H9 (cell line): Measurements from ENCODE around the gene EXOSC10. TPM values are rescaled to one million over a fixed set of nuclear protein-coding genes. Genes with fewer than 3 reads are reported as not detected.

Experiments
- DNase-seq: peaks from one replicate; pipeline ENCODE4 v3.0.0-alpha.2; 2017
- H2AFZ ChIP-seq: one replicate; pipeline ENCODE4 v1.6.1; 2013; ENCODE audit warnings: mild to moderate bottlenecking, low read length, control low read depth, moderate library complexity
- H2AK5ac ChIP-seq: 2 replicates; pipeline ENCODE4 v1.6.1; 2013; ENCODE audit warnings: low read length, control low read depth, mixed read lengths; ENCODE audit not compliant: insufficient read length
- H2BK120ac ChIP-seq: one replicate; pipeline ENCODE4 v1.6.1; 2013; ENCODE audit warnings: low read depth, mild to moderate bottlenecking, low read length, control low read depth, inconsistent platforms; ENCODE audit not compliant: poor library complexity, severe bottlenecking
- H2BK12ac ChIP-seq: 2 replicates; pipeline ENCODE4 v1.6.1; 2013; ENCODE audit warnings: low read length, control low read depth, mixed read lengths, low read depth; ENCODE audit not compliant: insufficient read length
- H2BK15ac ChIP-seq: 2 replicates; pipeline ENCODE4 v1.6.1; 2013; ENCODE audit warnings: low read depth, low read length, control low read depth
- H2BK20ac ChIP-seq: one replicate; pipeline ENCODE4 v1.6.1; 2013; ENCODE audit warnings: low read depth, mild to moderate bottlenecking, low read length, control low read depth, inconsistent platforms; ENCODE audit not compliant: poor library complexity, severe bottlenecking
- H2BK5ac ChIP-seq: 2 replicates; pipeline ENCODE4 v1.6.1; 2013; ENCODE audit warnings: low read length, control low read depth, mixed read lengths; ENCODE audit not compliant: insufficient read length
- H3K14ac ChIP-seq: 2 replicates; pipeline ENCODE4 v1.6.1; 2013; ENCODE audit warnings: low read length, control low read depth; ENCODE audit not compliant: insufficient read depth
- H3K18ac ChIP-seq: 2 replicates; pipeline ENCODE4 v1.6.1; 2013; ENCODE audit warnings: low read depth, mild to moderate bottlenecking, mixed read lengths, low read length, control low read depth; ENCODE audit not compliant: insufficient read length
- H3K23ac ChIP-seq: 2 replicates; pipeline ENCODE4 v1.6.1; 2013; ENCODE audit warnings: low read length, control low read depth, mixed read lengths, low read depth; ENCODE audit not compliant: insufficient read length
- H3K23me2 ChIP-seq: 2 replicates; pipeline ENCODE4 v1.6.1; 2013; ENCODE audit warnings: low read depth, mild to moderate bottlenecking, mixed read lengths, low read length, control low read depth; ENCODE audit not compliant: insufficient read length, poor library complexity, severe bottlenecking
- H3K27ac ChIP-seq: 2 replicates; pipeline ENCODE4 v1.5.1; 2013; ENCODE audit warnings: low read length, control low read depth, mixed read lengths, low read depth; ENCODE audit not compliant: insufficient read length
- H3K27me3 ChIP-seq: 2 replicates; pipeline ENCODE4 v1.6.1; 2013; ENCODE audit warnings: low read length, control low read depth, inconsistent platforms; ENCODE audit not compliant: insufficient read depth
- H3K4ac ChIP-seq: 2 replicates; pipeline ENCODE4 v1.6.1; 2013; ENCODE audit warnings: low read depth, mild to moderate bottlenecking, control low read depth, inconsistent platforms, low read length, moderate library complexity
- H3K4me1 ChIP-seq: 2 replicates; pipeline ENCODE4 v1.6.1; 2013; ENCODE audit warnings: low read length, control low read depth, inconsistent platforms; ENCODE audit not compliant: insufficient read depth
- H3K4me2 ChIP-seq: 2 replicates; pipeline ENCODE4 v1.6.1; 2013; ENCODE audit warnings: low read length, control low read depth, mixed read lengths; ENCODE audit not compliant: insufficient read length, insufficient read depth
- H3K56ac ChIP-seq: 2 replicates; pipeline ENCODE4 v1.6.1; 2013; ENCODE audit warnings: low read depth, mild to moderate bottlenecking, mixed read lengths, low read length, control low read depth; ENCODE audit not compliant: insufficient read length
- H3K79me1 ChIP-seq: 2 replicates; pipeline ENCODE4 v1.6.1; 2013; ENCODE audit warnings: low read depth, mild to moderate bottlenecking, moderate library complexity, low read length, control low read depth, inconsistent platforms; ENCODE audit not compliant: insufficient read depth, poor library complexity, severe bottlenecking
- H3K79me2 ChIP-seq: 2 replicates; pipeline ENCODE4 v1.6.1; 2013; ENCODE audit warnings: low read length, control low read depth, inconsistent platforms; ENCODE audit not compliant: insufficient read depth
- H3K9ac ChIP-seq: 2 replicates; pipeline ENCODE4 v1.6.1; 2013; ENCODE audit warnings: low read length, control low read depth, mixed read lengths; ENCODE audit not compliant: insufficient read length; ENCODE audit errors: extremely low read depth
- H3K9me3 ChIP-seq: one replicate; pipeline ENCODE4 v1.6.1; 2013; ENCODE audit warnings: low read depth, low read length, inconsistent platforms; ENCODE audit not compliant: control insufficient read depth
- H3T11ph ChIP-seq: one replicate; pipeline ENCODE4 v1.6.1; 2013; ENCODE audit warnings: mild to moderate bottlenecking, low read length, control low read depth, inconsistent platforms
- H4K20me1 ChIP-seq: one replicate; pipeline ENCODE4 v1.6.1; 2013; ENCODE audit not compliant: control insufficient read depth, insufficient read length, insufficient read depth
- H4K5ac ChIP-seq: 2 replicates; pipeline ENCODE4 v1.6.1; 2013; ENCODE audit warnings: low read depth, mild to moderate bottlenecking, mixed read lengths, low read length, control low read depth; ENCODE audit not compliant: insufficient read length
- H4K8ac ChIP-seq: replicated peaks from 2 replicates; pipeline ENCODE4 v1.6.1; 2013; ENCODE audit warnings: low read length, control low read depth, mixed read lengths, low read depth; ENCODE audit not compliant: insufficient read length
- H4K91ac ChIP-seq: 2 replicates; pipeline ENCODE4 v1.6.1; 2013; ENCODE audit warnings: low read depth, mild to moderate bottlenecking, moderate library complexity, mixed read lengths, low read length, control low read depth; ENCODE audit not compliant: insufficient read length
- H3K27ac Mint-ChIP-seq, 3 experiments: 2 replicates in 2 of 3; 3 replicates in 1 of 3; pipeline ENCODE4 v1.8.0; 2020 to 2021; ENCODE audit warnings: mixed read lengths in 3 of 3, mild to moderate bottlenecking in 1 of 3, moderate library complexity in 1 of 3
- H3K27me3 Mint-ChIP-seq: 2 replicates; pipeline ENCODE4 v1.8.0; 2021; ENCODE audit warnings: low read depth, mild to moderate bottlenecking, moderate library complexity, mixed read lengths
- H3K36me3 Mint-ChIP-seq, 3 experiments: 2 replicates in 2 of 3; 3 replicates in 1 of 3; pipeline ENCODE4 v1.8.0; 2020 to 2021; ENCODE audit warnings: low read depth in 3 of 3, mixed read lengths in 3 of 3; ENCODE audit not compliant: insufficient read depth in 1 of 3
- H3K4me1 Mint-ChIP-seq, 2 experiments: 2 replicates each; pipeline ENCODE4 v1.8.0; 2020; ENCODE audit warnings: mixed read lengths in 2 of 2
- H3K4me3 Mint-ChIP-seq, 2 experiments: 2 replicates in 1 of 2; 3 replicates in 1 of 2; pipeline ENCODE4 v1.8.0; 2020 to 2021; ENCODE audit warnings: mild to moderate bottlenecking in 2 of 2, mixed read lengths in 2 of 2, moderate library complexity in 1 of 2
- H3K9me3 Mint-ChIP-seq, 2 experiments: 2 replicates in 1 of 2; 3 replicates in 1 of 2; pipeline ENCODE4 v1.8.0; 2020; ENCODE audit warnings: mild to moderate bottlenecking in 2 of 2, mixed read lengths in 2 of 2, moderate library complexity in 1 of 2
- CTCF ChIP-seq: fragments of 200-600 bp; sonication (generic); conservative IDR thresholded peaks from 3 replicates; pipeline ENCODE4 v1.8.0; 2021; ENCODE audit warnings: antibody characterized with exemption, mild to moderate bottlenecking
- WGBS: extraction: QIAGEN DNeasy Blood & Tissue Kit; methylation state at CpG from one replicate; pipeline ENCODE4 v1.1.7; 2013; ENCODE audit warnings: missing lambda C conversion rate, low lambda C conversion rate, mixed read lengths; ENCODE audit not compliant: insufficient read length; ENCODE audit errors: extremely low coverage; 5-methylcytosine and 5-hydroxymethylcytosine counted together
- total RNA-seq: library from RNA; stranded (reverse); gene quantifications from 2 replicates; pipeline ENCODE4 v1.2.1, GENCODE V29; 2021

EXOSC10 gene
- total RNA-seq, 1 experiment from 2014 or later = 83.4 TPM

GRCh38 chr1:11143401-11143800 is 43.7 kb upstream of the EXOSC10 start:
- Histone ChIP-seq H3K14ac (no peak overlapping the region), H2AFZ (no peak overlapping the region), H4K5ac (no peak overlapping the region), H3K27me3 (no peaks in the 10 kb centered on the region; the same call in 1 of the 2 replicates), H3K27ac (no peak overlapping the region), H3K79me2 (no peaks in the 10 kb centered on the region), H3K18ac (no peak overlapping the region), H4K20me1 (no peaks in the 10 kb centered on the region), H3K79me1 (no peaks in the 10 kb centered on the region), H2AK5ac (no peak overlapping the region), H3K9me3 (no peaks in the 10 kb centered on the region), H3K23ac (no peak overlapping the region), H3K9ac (no peak overlapping the region), H2BK20ac (no peak overlapping the region), H2BK12ac (no peak overlapping the region), H3K23me2 (no peaks in the 10 kb centered on the region), H3K56ac (no peak overlapping the region), H3K4me2 (no peak overlapping the region), H4K91ac (no peak overlapping the region), H4K8ac (no peak overlapping the region), H2BK5ac (no peak overlapping the region), H3K4me1 (0 out of 2 replicates have a peak, but pooled peaks cover 3% of the 10 kb centered on the region), H2BK15ac (no peak overlapping the region), H2BK120ac (no peak overlapping the region), H3T11ph (no peak overlapping the region), H3K4ac (no peak overlapping the region)
- Mint-ChIP-seq H3K9me3 (no peaks in the 10 kb centered on the region), H3K4me1 (peaks cover 11 to 14% of the 10 kb centered on the region in 2 experiments), H3K36me3 (peaks cover 25 to 70% (median 45%) of the 10 kb centered on the region in 3 experiments; a peak in 6 of 7 replicates), H3K4me3 (no peak overlapping the region), H3K27me3 (no peaks in the 10 kb centered on the region), H3K27ac (no peak overlapping the region)
- WGBS = 100% methylated on average over 2 of the region's 5 CpGs
- DNase-seq = no peak
- no peak for TF ChIP-seq CTCF
